Non-pigmented ciliary epithelial cell (primary cell): ENCODE measurements around the gene JSRP1.
A peak's percentile ranks its signal among the peaks of the same experiment; 100 is the strongest.

Source experiments
- DNase-seq: peaks from one replicate; pipeline ENCODE4 v3.0.0-alpha.2; 2010; ENCODE audit warnings: low read depth

The JSRP1 gene

GRCh38 chr19:2216361-2217225 lies 39.6 kb downstream of the JSRP1 start:
- DNase-seq: no peak

DNA sequence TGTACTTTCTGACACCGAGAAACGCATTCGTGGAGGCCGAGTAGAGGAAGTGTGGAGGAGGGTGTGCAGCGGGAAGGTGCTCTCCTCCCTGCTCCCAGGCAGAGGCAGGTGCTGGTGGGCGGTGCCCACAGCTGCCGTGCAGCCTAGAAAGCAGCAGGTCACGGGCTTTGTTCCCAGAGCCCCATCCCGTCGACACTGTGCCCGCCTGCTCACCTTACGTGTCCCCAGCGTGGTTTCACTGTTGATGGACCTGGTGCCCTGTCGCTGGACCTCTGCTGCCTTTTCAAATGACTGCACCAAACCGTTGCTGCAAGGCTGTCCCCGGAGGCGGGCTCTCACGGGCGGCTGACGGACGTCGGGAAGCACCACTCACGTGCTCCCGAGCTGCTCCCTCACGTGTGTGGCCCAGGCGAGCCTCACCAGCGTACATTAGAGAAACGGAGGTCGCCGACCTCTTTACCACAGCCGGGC lies 40.9 kb downstream of the JSRP1 start:
- no peak for DNase-seq

DNA sequence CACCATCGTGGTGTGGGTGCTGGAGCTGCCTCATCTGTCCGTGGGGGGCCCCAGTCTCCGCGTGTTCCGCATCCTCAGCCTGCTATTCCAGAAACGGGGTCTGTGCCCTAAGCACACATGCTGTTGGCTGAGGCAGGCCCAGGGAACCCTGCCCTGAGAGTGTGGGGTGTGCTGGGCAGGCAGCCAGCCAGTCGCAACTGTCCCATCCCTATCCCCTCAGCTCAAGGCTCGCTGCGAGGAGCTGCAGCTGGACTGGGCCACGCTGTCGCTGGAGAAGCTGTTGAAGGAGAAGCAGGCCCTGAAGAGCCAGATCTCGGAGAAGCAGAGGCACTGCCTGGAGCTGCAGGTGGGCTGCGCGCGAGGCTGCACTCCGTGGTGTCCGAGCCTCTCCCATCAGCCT lies 42.0 kb downstream of the JSRP1 start:
- no peak for DNase-seq

- DNase-seq: no peak
These were observed 42.4 kb downstream of the JSRP1 start for GRCh38 chr19:2213799-2214198.

- no peak for DNase-seq
These were observed 43.1 kb downstream of the JSRP1 start for GRCh38 chr19:2212861-2213711.

GRCh38 chr19:2210987-2211740 lies 45.1 kb downstream of the JSRP1 start:
- no peak for DNase-seq

DNA sequence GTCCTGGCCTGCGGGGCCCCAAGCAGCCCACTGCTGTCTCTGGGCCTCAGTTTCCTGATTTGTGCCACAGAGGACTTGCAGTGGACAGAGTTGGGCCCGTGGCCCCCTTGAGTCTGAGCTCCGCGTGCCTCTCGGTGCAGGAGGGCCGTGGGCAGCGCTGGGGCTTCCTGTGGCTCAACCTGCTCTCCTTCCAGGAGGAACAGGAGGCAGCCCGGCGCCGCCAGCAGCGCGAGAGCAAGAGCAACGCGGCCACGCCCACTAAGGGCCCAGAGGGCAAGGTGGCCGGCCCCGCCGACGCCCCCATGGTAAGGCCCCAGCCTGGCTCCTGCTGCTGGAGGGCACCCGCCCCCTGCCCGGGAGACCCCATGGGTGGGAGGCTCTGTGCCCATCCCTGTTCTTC lies 46.0 kb downstream of the JSRP1 start:
- DNase-seq: no peak

GRCh38 chr19:2209408-2209807 lies 46.8 kb downstream of the JSRP1 start:
- no peak for DNase-seq

DNA sequence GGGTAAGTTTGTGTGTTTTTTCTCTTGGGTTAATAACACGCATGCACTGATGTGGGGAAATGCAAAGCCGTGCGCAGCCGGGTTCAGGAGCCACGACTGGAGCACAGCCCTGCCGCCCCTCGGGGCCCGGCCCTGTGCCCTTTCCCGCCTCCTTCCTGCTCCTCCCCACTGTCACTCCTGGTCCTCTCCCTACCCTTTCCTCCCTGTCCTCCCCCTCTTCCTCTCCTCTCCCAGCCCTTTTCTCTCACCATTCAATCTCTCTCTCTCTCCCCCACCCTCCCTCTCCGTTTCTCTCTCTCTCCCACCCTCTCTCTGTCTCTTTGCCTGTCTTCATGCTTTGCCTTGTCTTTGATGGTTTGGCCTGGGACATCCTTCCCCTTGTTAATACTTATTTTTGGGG lies 47.2 kb downstream of the JSRP1 start:
- no peak for DNase-seq

DNA sequence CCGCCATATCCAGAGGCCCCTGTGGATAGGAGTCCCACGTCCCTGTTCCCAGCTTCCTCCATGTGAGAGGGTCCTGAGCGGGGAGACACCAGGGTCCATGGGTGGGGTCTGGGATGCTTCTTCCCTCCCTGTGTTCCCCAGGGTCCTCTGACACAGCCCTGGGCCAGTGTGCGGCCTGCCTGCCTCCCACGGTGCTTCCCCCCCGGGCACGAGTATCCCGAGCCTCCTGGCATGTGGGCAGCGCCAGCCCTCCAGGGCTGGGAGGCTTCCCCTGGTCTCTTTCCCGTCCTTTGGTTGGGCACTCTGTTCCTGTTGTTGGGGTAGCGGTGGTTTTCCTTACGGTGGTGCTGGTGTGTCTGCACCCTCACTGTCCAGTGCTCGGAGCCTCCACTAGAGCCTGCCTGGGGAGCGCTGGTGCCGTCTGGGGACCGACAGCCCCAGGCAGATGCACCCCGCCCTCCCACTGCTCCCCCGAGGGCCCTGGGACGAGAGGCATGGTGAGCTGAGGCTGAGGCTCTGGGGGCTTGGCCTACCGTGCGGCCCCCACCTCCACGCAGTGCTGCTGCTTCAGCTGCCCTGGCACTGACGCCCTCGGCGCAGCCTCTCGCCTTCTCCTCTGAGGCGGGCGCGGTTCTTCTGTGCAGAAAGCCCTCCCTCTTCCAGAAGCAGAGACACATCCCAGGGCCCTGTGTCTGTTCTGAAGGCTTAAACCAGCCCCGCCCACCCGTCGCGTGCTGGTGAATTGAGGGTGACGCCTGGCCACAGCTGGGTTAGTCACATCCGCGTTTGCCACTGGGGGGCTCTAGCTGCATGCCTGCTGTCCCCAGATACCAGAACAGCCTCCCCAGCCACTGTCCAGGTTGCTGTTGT lies 48.0 kb downstream of the JSRP1 start:
- DNase-seq: peak; percentile 24

- no peak for DNase-seq
These were observed 49.2 kb downstream of the JSRP1 start for GRCh38 chr19:2207008-2207407.

DNA sequence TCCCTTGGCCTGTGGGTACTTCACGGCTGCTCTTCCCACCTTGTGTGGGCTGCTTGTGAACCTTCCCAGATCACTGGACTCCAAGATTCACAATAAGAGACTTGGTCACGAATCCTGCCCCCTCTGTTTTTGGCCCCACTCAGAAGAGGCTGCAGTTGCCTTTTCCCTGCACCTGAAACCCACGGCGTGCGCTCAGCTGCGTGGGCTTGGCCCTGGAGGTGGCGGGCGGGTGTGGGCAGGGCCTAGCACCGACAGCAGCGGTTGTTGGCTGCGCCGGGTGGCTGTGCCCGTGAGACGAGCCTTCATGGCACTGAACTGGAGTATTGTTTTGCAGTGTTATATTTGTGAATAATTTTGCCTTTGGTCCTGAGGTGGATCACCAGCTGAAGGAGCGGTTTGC lies 53.9 kb downstream of the JSRP1 start:
- DNase-seq: no peak
